GM21825 (cell line): ENCODE results near the gene AP2A1.
"Not testable (repeated sequence)": the region's sequence is repeated elsewhere in the genome, so short reads cannot be mapped to it uniquely, and the experiment has no call there.

ENCODE experiments used
- ATAC-seq: cut with Tn5 transposase; IDR thresholded peaks from one replicate; pipeline ENCODE4 v1.9.1; 2021; ENCODE audit warnings: mild to moderate bottlenecking, moderate library complexity; ENCODE audit not compliant: unreplicated experiment

Gene AP2A1

DNA sequence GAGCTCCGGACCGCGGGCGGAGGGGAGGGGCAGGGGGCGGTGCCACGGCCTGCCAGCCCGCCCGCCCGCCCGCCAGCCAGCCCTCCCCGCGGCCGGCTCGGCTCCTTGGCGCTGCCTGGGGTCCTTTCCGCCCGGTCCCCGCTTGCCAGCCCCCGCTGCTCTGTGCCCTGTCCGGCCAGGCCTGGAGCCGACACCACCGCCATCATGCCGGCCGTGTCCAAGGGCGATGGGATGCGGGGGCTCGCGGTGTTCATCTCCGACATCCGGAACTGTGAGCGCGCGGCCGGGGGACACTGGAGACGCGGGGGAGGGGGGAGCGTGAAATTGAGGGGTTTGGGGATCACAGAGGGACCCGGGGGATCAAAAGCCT lies at the start of gene AP2A1:
Gene AP2A1, plus strand, starts transcription at position 72 of the 370 bp plus-strand sequence. Its CDS starts 133 bp downstream, at position 205.
- ATAC-seq = peak; percentile 8

DNA sequence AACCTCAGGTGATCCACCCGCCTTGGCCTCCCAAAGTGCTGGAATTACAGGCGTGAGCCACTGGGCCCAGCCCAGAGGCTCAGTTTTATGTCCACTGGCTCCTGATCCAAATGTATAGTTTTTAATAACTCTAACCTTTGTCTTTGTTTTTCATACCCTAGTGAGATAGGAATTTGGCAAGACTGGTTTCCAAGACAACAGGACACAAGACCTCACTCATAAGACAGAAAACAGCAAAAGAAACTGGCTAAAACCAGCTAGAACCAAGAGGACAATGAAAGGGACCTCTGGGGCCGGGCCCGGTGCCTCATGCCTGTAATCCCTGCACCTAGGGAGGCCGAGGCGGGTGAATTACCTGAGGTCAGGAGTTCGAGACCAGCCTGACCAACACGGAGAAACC lies 48.3 kb upstream of the AP2A1 start:
- ATAC-seq = no peak

DNA sequence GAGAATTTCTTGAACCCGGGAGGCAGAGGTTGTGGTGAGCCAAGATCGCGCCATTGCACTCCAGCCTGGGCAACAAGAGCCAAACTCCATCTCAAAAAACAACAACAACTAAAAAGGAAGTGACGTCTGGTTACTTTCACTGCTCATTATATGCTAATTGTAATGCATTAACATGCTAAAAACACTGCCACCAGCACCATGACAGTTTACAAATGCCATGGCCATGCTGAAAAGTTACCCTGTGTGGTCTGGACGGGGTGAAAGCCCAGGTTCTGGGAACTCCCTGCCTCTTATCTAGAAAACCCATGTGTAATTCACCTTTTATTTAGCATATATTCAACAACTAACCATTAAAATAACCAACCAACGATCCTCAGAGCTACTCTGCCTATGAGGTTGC lies 47.8 kb upstream of the AP2A1 start:
- no peak for ATAC-seq

DNA sequence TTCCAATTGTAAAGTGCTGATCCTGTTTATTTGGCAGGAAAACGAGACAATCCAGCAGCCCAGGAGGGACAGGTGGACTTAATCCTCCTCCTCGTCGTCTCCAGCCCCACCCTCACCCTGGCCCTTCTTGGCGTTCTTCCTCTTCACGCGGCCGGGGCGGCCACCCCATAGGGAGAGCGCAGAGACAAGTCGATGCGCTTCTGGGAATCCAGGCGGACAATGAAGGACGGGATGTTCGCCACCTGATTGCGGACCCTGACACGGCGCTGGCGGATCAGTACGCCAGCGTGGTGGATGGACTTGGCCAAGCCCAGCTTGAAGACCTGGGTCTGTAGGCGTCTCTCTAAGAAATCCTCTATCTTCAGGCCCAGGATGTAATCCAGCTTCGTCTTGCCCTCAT lies 47.4 kb upstream of the AP2A1 start:
- not testable (repeated sequence) for ATAC-seq

DNA sequence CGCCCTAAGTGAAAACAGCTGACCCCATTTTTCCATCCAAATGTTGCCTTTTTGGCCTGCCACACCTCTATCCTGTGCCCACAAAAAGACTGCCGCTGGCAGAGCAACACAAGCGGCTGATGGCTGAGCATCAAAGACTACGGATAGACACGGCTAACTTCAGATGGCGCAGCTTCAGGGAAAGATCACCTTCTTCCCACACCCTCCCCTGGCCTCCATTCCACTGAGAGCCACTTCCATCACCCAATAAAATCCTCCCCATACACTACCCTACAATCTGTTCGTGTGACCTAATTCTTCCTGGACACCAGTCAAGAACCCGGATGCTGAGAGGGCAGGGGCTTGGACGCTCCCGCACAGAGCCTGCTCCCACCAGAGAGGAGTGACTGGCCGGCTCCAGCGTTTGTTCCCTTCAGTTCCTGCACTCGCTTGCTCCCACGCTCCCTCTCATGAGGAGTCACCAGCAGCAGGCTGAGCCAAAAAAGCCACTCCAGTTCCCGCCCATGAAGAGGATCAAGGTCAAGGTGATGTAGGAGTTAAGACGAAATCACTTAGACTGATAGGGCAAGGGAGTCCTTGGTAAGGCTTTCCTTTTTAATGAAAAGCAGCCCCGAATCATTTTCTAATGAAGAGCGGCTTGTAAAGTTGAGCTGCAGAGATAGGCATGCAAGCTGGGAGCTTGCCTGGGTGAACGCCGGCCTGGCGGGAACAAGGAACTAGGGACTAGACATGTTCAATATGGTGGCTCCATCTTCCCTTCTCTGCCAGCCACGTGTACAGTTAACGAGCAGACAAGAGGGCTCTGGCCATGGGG lies 39.4 kb upstream of the AP2A1 start:
- no peak for ATAC-seq

DNA sequence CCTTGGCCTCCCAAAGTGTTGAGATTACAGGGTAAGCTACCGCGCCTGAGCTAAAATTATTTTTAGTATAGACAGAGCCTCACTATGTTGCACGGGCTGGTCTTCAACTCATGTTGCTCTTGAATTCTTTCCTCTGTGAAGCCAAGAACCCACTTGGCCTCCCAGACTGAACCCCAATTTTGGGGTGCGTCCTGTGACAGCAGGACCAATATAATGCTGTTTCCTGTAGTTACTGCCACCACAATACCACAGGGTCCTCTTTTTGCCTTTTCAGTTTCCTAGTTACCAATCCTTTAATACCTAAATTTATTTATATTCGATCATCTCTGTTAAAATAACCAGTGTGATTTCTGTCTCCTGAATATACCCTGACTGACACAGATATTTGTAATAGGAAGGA lies 36.6 kb upstream of the AP2A1 start:
- no peak for ATAC-seq

DNA sequence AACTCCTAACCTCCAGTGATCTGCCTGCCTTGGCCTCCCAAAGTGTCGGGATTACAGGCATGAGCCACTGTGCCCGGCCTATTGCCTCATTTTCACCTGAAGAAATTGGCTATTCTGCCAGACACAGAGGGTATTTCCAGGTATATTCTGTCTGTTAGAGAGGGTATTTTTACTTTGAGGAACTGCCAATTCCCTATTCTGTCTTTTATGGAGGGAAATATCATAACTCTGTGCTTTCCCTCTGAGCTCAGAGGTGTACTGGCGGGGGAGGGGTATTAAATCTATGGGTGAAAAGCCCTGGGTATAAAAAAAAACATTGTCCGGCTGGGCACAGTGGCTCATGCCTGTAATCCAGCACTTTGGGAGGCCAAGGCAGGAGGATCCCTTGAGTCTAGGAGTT lies 28.5 kb upstream of the AP2A1 start:
- ATAC-seq = no peak

DNA sequence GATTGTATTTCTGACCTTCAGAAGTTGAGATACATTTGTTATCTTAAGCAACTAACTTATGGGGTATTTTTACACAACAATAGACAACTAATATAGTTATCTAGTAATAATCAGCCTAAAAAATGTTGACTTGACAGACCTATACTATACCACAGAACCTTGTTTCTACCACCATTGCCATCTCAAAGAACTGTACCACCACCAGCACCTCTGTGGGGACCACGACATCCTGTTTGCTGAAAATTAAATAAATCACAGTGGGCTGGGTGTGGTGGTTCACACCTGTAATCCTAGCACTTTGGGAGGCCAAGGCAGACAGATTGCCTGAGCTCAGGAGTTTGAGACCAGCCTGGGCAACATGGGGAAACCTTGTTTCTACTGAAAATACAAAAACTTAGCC lies 27.7 kb upstream of the AP2A1 start:
- no peak for ATAC-seq

DNA sequence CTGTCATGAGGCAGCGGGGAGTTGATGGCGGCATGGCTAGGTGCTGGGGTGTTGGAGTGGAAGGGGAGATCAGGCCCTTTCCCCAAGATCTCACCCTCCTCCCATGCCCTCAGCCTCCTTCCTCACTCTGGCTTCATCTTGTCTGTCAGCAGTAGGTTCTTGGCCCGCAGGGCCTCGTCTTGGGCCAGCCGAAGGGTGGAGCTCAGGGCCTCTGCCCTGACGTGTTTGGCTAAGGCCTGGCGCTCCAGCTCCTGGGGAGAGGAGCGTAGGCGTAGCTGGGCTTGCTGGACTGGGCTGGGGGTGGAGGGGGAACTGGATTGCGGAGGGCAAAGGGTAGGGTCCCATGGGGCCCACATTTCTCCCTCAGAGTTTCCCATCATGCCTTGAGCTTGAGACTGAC lies 26.9 kb upstream of the AP2A1 start:
- no peak for ATAC-seq

DNA sequence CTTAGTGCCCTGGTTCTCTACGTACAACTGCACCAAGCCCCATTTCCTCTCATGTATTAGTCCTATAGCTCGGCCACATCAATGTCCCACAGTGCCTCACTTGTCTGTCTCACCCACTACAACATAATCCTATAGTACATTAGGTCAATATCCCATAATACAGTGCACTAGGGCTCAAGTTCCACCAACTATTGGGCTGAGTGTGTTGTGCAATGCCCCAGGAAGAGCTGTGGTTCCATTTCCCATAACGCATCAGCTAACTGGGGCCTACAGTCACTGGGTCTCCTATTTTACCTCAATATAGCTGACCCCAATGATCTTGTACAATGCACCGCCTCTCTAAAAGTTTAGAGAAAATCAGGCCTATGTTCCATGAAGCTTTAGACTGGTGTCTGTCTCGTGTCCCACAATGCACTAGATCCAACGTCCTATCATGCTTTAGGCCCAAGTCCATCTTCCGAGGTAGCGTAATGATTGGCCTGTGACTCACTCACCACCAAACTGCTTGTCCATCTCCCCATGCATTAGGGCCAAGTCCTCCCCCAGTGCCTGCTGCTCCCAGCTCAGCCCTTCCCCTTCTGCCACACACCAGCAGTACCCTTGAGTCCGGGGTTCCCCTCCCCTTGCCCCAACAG lies 25.5 kb upstream of the AP2A1 start:
- no peak for ATAC-seq

DNA sequence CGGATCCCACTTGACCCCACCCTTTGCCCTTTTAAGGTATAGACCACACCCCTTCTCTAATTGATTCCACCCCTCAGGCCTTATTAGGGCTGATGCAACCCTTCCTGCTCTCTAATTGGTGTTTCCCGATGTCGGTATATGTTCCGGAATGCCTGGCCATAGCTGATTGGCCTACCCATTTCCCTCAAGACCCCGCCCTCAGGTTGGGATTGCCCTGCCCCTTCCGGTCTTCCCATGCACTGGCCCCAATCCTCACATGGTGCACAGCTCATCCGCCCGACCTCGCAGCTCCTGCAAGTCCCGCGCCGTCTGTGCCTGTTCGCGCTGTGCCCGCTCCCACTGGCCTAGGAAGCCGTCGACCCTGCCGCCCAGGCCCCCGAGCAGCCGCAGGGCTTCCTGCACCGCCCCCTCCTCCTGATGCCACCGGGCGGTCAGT lies 21.8 kb upstream of the AP2A1 start:
- no peak for ATAC-seq

DNA sequence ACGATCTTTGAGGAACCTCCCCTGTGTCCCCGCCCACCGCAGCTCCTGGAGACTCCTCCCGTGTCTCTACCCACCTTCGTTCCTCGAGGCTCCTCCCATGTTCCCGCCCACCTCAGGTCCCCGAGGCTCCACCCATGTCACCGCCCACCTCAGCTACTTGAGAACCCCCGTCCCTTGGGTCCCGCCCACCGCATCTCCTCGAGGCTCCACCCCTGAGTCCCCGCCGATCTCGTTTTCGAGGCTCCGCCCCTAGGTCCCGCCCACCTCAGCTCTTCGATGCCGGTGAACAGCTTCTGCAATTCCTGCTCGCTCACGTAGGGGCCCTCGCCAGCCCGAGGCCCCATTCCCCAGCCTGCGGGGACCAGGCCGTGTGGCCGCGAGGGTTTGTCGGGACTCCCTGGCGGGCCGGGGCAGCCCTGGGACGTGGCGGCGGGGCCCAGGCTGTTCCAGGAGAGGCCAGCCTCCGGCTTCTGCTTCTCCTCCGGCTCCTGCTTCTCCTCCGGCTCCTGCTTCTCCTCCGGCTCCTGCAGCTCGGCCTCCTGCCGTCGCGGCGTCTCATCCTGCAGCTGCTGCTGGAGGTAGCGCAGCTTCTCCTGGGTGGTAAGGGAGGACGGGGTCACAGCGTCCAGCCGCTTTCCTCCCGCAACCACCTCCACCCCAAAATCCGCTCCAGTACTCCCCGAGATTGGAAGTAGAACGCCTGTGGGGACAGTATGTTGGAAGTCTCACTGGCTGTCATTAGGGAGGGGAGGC lies 20.4 kb upstream of the AP2A1 start:
- ATAC-seq = no peak

DNA sequence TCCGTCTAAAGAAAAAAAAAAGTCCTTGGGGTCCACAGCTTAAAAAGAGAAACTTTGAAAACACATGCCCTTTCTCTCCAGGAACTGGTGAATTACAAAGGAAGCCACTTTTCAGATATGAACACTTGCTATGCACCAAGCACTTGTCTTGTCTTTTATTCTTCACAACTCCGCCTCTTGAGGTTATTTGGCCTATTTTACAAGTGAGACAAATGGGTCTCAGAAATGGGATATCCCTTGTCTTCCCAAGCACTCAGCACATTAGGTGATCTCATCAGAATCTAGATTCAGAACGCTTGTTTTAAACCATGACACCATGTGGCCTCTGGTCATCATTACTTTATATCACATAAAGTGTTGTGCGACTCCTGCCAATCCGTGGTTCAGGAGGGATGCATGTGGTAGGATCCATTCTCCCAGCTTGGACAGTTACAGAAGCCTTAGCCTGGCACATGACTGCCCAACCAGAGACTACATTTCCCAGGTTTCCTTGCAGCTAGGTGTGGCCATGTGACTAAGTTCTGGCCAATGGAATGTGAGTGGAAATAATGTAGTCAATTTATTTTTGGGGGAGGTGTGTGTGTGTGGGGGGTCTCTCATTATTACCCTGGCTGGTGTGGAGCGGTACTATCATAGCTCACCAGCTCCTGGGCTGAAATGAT lies 17.6 kb upstream of the AP2A1 start:
- ATAC-seq = no peak

DNA sequence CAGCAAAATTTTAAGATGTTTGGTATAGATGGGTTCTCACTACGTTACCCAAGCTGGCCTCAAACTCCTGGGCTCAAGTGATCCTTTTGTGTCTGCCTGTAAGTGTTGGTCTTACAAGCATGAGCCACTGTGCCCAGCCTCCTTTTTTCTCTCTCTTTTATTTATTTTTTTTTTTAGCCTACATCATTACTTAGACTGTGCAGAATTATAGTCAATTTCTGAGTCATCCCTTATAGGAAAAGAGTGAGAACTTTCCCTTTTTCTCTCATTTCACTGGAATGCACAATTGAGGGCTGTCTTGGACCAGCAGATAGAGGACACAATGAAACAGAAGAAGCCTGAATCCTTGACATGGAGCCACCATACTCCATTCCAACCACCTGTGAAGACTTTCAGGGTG lies 17.0 kb upstream of the AP2A1 start:
- ATAC-seq = no peak

DNA sequence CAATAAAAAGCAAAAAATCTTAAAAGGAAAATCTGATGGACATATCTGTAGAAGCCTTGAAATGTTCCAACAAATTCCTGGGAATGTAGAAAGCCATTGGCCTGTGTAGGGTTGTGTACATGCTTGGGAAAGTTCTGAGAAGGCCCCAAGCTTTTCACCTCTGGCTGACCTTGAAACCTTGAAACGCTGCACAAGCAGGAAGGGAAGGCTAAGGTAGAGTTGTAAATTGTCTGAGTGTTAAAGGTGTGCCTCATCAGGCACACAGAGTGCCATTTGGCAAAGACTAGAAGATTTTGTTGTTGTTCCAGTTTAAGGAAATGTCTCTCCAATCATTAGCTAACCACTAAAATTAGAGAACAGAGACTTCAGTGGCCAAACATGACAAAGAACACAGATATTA lies 14.1 kb upstream of the AP2A1 start:
- ATAC-seq = no peak

DNA sequence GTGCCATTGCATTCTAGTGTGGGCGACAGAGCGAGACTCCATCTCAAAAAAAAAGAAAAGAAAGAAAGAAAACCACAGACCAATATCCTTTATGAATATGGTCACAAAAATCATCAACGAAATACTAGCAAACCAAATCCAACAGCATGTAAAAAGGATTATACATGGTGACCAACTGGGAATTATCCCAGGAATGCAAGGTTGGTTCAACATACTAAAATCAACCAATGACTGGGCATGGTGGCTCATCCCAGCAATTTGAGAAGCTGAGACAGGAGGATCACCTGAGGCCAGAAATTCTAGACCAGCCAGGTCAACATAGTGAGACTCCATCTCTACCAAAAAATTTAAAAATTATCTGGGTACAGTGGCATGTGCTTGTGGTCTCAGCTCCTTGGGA lies 10.8 kb upstream of the AP2A1 start:
- no peak for ATAC-seq

DNA sequence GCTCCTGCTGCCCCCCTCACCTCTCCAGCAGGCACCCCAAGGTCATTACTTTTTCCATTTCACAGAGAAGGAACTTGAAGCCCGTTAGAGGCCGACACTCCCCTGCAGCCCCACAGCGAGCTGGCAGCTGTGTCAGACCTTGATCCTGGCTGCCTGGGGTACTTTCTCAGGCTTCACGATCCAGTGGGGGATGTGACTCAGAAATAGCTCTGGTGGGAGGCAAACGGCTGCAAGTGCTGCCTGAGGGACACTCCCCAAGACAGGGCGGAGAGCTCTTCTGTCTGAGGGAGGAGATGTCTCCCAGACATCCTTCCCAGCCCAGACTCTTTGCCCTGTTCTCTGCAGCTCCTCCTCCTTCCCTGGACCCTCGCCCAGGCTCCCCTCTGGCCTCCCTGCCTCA lies 8.5 kb upstream of the AP2A1 start:
- no peak for ATAC-seq

DNA sequence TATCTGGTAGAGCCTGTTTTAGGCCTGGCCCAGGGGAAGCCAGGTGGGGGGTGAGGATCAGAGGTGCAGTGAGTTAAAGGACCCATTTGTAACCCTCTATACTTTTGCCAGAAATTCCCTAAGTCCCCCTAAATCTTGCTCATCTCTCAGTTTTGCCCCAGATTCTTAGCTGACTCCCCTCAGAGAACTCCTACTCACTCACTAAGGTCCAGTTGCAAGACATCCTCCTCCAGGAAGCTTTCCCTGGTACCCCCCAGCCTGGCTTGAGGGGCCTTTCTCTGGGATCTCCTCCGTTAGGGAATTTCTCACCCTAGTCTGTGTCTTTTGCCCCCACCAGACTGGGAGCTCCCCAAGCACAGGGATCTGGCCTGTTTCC lies 5.6 kb upstream of the AP2A1 start:
- no peak for ATAC-seq

DNA sequence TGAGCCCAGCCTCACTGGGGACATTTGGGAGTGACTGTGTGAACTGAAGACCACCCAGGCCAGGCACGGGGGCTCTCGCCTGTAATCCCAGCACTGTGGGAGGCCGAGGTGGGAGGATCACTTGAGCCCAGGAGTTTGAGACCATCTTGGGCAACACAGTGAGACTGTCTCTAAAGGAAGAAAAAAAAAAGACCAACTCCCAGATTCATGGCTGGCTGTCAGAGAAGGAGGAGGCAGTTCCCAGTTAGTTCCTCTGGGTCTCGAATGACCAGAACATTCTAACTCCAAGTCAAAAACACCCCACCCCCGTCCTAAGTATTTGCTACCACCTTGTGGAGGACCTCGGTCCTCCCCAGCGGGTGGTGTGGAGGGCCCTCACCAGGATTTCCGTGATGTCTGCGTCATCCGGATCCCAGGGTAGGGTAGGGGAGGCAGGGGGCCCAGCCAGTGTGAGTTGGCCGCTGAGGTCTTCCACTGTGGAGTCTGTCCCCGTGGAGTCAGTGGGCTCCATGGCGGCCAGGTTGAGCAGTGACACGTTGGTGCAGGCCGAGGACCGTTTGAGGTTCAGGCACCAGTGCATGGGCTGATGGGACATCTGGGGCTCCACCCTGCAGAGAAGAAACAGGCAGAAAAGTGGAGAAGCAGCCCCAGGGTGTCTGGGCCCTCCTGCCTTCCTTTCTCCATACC lies 5.0 kb upstream of the AP2A1 start:
- no peak for ATAC-seq

DNA sequence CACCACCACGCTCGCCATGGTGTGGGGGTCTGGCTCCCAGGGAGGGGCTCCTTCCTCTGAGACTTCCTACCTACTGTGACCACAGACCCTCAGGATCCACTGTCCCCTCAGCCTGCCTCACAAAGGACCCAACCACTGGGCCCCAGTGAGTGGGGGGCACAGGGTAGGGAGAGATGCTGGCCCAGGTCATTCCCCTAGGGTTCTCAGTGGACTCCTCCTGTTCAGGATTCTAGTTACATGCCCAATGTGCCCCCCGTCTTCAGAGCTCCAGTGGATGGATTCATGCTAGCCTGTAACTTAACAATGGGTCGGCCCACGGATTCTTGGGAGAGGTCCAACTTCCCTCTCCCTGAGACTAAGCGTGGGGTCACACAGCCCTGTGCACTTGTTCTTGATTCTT lies 3.6 kb upstream of the AP2A1 start, which contains the start of gene TSKS:
Gene TSKS, minus strand, starts transcription at position 77 of the 400 bp plus-strand sequence. Its CDS starts 59 bp downstream, at position 18.
- no peak for ATAC-seq

DNA sequence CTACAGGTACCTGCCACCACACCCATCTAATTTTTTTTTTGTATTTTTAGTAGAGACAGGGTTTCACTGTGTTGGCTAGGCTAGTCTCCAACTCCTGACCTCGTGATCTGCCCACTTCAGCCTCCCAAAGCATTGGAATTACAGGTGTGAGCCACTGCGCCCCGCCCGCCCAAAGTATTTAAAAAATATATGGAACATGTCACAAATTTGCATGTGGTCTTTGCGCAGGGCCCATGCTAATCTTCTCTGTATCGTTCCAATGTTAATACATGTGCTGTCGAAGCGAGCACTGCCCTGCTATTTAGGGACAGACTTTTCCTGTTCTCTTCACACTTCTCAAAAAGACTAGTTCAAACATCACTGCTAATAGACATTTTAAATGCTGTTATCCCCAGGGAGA lies 2.5 kb upstream of the AP2A1 start:
- ATAC-seq = no peak
